HG03025 (cell line): ENCODE measurements around the gene HAL.

Experiments used
- ATAC-seq: cut with Tn5 transposase; IDR thresholded peaks from one replicate; pipeline ENCODE4 v1.9.1; 2021; ENCODE audit warnings: mild to moderate bottlenecking, moderate library complexity; ENCODE audit not compliant: unreplicated experiment, low FRiP score

HAL gene

GRCh38 chr12:96015672-96016071 is 19.5 kb upstream of the HAL start:
- ATAC-seq, result no peak

DNA sequence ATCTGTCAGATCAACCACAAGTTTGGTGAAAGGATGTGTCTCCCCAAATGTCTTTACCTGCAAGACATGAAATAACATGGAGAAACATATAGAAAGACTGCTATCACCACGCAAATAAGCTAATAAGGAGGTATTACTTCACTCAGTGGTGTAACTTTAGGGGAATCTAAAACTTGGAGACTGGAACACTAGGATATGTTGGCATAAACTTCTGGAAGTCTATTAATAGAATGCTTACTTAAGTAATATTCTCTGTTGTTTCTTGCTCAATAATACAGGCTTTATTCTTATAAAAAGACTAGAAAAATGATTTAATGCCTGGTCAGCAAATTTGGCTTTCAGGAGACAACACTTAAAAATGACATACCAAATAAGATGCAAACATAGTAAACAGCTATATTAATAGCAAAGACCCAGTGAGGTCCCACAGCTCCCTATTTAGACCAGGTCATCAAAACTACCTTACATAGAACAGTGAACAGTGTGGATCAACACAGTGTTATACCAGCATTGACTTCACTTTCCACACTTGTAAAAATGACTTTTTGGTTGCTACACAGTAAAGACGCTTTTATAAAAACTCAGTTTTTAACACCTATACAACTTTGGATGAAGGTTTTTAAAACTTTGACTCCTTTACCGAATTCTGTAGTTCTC is 18.9 kb upstream of the HAL start:
- ATAC-seq, result no peak

- no peak for ATAC-seq
These were observed 11.6 kb upstream of the HAL start for GRCh38 chr12:96007729-96008128.

- ATAC-seq, result no peak
These were observed 10.6 kb upstream of the HAL start for GRCh38 chr12:96006727-96007126.

GRCh38 chr12:96000858-96001257 is 4.7 kb upstream of the HAL start:
- ATAC-seq, result no peak

DNA sequence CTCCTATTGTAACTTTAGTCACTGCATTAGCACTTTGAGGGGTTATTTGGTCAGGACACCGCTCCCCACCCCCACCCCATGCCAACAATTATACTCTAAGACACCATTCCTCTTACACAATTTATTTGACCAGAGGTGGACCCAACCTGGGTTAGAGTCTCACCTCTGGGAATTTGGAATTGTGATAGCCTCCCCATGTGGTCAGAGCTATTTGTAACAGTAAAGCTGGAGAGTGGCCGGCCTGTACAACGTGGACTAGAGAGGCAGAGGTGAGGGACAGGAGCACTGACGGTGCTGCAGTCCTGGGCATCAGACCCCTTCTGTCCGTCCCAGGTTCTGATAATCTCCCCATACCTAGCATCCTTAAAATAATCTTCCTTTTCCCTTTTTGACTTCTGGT is 3.3 kb upstream of the HAL start:
- no peak for ATAC-seq

GRCh38 chr12:95998611-95999286 is 2.6 kb upstream of the HAL start:
- peak; percentile 89 for ATAC-seq

GRCh38 chr12:95997911-95998510 is 1.9 kb upstream of the HAL start:
- ATAC-seq, result no peak

DNA sequence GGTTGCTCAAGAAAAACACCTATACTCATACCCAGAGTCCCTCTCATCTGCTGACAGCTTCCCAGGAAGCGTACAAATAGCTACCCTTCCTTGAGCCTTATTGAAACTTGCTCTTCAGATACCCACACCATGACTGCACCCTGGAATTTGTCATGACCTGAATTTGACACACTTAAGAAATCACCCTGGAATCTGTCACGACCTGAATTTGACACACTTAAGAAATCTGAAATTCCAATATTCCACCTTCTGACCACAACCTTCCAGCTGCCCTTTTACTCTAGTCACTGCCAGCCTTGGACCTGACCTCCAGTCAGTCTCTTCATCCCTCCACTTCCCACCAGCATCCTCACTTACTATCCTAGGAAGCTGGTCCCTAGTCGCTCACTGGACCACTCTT is 1.1 kb upstream of the HAL start:
- ATAC-seq, result no peak

DNA sequence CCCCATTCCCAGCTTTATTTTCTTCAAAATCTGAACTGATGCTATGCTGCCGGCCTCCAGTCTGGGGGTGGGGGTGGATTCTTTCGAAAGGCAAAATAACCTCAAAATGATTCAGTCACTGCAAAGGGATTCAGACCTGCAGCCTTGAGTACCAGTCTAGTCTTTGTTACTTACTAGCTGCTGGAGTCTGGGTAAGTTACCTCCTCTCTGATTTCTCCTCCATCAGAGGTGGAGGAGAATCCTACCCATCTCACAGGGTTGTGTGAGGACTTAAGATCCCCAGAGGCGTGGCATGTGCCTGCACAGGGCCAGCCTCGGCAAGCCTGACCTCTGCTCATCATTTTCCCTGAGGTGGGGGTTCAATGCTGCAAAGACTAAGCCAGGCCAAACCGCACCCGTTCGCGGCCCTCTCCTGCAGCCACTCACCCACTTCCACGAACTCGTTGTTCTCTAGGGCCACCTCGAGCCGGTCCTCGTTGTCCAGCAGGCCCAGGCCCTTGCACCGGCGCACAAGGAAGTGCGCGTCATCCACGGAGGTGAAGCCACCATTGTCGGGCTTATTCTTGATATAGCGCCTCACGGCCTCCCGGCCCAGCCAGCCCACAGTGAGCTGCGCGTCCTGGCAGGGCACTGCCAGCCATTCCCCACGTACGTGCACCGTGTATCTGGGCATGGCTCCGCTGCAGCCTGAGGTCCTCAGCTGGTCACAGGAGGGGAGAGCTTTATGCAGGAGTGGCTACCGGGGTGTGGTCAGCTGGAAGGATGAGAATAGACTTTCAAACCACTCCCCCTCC is 709 bp downstream of the HAL start:
- no peak for ATAC-seq

GRCh38 chr12:95994476-95994875 is 1.7 kb downstream of the HAL start:
- ATAC-seq, result no peak

- ATAC-seq, result no peak
These were observed 2.2 kb downstream of the HAL start for GRCh38 chr12:95993907-95994306.

- ATAC-seq, result no peak
These were observed 6.0 kb downstream of the HAL start for GRCh38 chr12:95990136-95990535.

DNA sequence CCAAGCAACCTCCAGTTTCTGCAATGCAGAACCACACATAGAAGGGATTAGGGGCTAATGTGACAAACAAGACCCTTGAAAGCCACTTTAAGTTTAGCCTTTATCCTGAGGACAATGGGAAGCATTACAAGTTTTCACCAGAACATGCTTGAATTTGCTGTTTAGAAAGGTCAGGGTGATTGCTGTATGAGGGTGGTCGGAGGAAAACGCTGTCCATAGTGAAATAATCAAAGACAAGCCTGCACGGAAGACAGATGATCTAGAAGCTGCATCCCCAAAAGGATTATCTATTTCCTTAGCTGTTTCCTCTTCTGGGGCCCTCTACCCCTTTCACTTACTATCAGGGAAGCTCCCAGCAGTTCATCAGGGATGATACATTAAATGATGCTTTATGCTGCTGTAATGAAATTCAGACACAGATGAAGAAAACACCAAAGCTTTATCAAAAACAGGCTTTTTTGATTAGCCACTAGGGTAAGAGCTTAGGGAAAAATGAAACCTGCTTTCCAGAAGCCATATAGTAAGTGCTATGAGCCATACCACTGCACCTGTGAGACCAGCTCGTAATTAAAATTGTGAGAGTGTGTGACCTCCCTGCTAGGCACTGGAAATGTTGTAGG is 6.5 kb downstream of the HAL start:
- ATAC-seq, result no peak

DNA sequence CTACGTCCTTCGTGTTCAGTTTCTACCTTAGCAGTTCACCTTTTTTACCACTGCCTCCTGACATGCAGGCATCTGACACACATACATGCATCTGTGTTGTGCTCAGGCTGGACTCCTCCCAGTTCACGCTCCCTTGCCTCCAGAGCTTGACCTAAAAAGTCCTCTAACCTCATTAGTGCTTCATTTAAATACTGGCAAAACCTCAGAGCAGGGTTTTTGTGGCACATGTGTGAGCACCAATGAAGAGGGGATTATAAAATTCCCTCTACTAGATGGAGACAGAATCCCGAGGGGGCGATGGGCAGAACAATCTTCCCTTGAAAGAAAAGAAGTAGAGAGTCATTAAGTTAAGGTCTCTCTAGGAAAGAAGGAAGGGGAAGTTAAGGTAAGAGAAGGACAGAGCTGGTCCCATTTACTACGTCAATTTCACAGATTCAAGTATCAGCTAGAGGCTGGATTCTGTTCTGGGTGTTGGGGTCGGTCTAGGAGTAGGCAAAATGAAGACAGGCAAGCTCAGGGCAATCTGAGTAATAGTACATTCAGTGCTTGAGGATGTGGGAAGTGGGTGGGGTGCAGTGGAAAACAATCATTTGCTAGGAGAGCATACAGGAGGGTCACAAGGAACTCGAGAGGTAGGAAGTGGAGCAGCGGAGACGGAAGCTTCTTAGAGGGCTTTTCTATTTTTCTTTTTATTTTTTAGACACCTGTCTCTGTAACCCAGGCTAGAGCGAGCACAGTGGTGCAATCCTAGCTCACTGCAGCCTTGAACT is 7.5 kb downstream of the HAL start:
- ATAC-seq, result no peak

- no peak for ATAC-seq
These were observed 9.2 kb downstream of the HAL start for GRCh38 chr12:95986635-95987570.

GRCh38 chr12:95984682-95985081 is 11.5 kb downstream of the HAL start:
- ATAC-seq, result no peak

DNA sequence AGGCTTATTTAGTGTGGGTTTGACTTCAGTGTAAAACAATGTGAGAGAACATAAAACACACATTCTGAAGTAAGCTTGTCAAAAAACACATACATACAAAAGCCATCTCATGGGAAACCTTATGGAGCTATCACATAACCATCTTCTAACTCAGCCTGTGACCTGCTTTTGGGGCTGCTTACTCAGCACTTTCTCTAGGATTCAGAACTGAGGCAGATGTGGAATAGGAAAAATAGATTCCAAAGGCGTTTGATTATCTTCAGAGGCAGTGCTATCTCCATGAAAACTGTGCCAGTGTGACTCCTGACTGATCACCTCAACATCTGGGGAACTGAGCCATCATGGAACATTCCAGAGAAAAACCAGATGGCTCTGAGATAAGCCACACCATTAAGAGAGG is 13.5 kb downstream of the HAL start:
- no peak for ATAC-seq

DNA sequence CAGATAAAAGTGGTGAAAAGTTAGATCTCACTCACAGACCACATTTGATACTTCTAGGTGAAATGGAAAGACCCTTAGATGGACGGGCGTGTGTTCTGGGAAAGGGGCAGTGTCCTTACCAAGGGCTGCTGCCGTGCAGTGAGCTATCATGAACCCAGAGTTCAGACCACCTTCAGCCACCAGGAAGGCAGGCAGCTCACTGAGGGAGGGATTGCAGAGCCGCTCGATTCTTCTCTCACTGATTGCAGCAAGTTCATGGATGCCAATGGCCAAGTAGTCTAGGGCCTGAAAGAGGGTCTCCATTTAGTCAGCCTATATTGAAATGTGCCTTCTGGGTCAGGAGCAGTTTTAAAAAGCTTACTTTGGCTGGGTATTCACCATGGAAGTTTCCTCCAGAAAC is 15.7 kb downstream of the HAL start:
- ATAC-seq, result no peak
